Measurements from ENCODE around the gene DUOXA1. TPM values are rescaled to one million over a fixed set of nuclear protein-coding genes. Genes with fewer than 3 reads are reported as not detected.

Gene DUOXA1
- total and polyA plus RNA-seq, 9 of the 15 experiments (the other 6 are each of a cell fraction or from before 2014, with no cell fraction given), result 0.17 to 0.74 (median 0.24) TPM; not detected in 6

- H3K9me1 ChIP-seq (ENCODE audit: control insufficient read depth, insufficient read depth, low read length), result no peaks in the 10 kb centered on the region
- H2AFZ ChIP-seq (ENCODE audit: low read depth, low read length), result no peak overlapping the region
- no peaks in the 10 kb centered on the region for H3K36me3 ChIP-seq (ENCODE audit: control insufficient read depth, insufficient read depth, low read length)
- no peaks in the 10 kb centered on the region for H3K9me3 ChIP-seq (replicated peaks; ENCODE audit: control insufficient read depth, insufficient read depth, low read depth, low read length)
- CTCF ChIA-PET (ENCODE audit: low intra/inter-chr PET ratio), result no interaction called here
- POLR2A ChIA-PET, result no interaction called here
- no peaks in the 10 kb centered on the region for H3K79me2 ChIP-seq (ENCODE audit: control insufficient read depth, insufficient read depth, low read length)
- intact Hi-C loops (cut with micrococcal nuclease), result no loop called here
- in situ Hi-C loops (cut with MboI), result loop anchor here (25.0 kb wide), 1 partner anchor 161 kb away; the partner anchor contains the start of gene TERB2
- no peak overlapping the region for H3K9ac ChIP-seq (ENCODE audit: insufficient read depth in 1 of 2, low read depth in 2 of 2, low read length in 2 of 2)
- H4K20me1 ChIP-seq (replicated peaks; ENCODE audit: control insufficient read depth, insufficient read depth, low read length), result no peaks in the 10 kb centered on the region
- DNase-seq (ENCODE audit: extremely low read depth in 1 of 4, low spot score in 3 of 4) (no peak), ATAC-seq (no peak), FAIRE-seq (no peak)
- no peak for TF ChIP-seq TCF7 (IDR thresholded peaks at IDR 0.05; ENCODE audit: borderline replicate concordance)
- no peak for TF ChIP-seq CGGBP1 (CRISPR knock-in tag; IDR thresholded peaks at IDR 0.05)
- no peak for TF ChIP-seq ELF2 (CRISPR knock-in tag; IDR thresholded peaks at IDR 0.05)
- TF ChIP-seq ZNF24 (IDR thresholded peaks at IDR 0.05), result no peak
- H3K27me3 ChIP-seq (ENCODE audit: control insufficient read depth in 2 of 2, insufficient read depth in 2 of 2, low read length in 2 of 2), result peaks cover 10 to 41% of the 10 kb centered on the region in 2 experiments; a peak in 4 of 5 replicates
- H3K4me3 ChIP-seq, result no peak overlapping the region
- BruUV-seq (replicated peaks), result no TSS peak
- no peak overlapping the region for H3K4me2 ChIP-seq (ENCODE audit: insufficient read depth, low read length)
- no peak overlapping the region for H3K27ac ChIP-seq (ENCODE audit: extremely low read depth, low read depth, low read length)
- no peaks in the 10 kb centered on the region; a peak in 2 of 5 replicates for H3K4me1 ChIP-seq (replicated peaks in 1 of 2; ENCODE audit: control insufficient read depth in 2 of 2, insufficient read depth in 2 of 2, low read length in 2 of 2)
These were observed 6.3 kb downstream of the DUOXA1 start for GRCh38 chr15:45123397-45123796.

GRCh38 chr15:45122719-45123118, 7.0 kb downstream of the DUOXA1 start:
- peak; percentile 57 for TF ChIP-seq NFIC (IDR thresholded peaks at IDR 0.05)
- no peak for TF ChIP-seq ZNF449 (CRISPR knock-in tag; IDR thresholded peaks at IDR 0.05)
- ATAC-seq, result no peak
- no peak overlapping the region for H3K4me2 ChIP-seq (ENCODE audit: insufficient read depth, low read length)
- in situ Hi-C loops (cut with MboI) (loop anchor here (25.0 kb wide), 1 partner anchor 160 kb away; the partner anchor contains the start of gene TERB2), intact Hi-C loops (cut with micrococcal nuclease) (no loop called here)
- FAIRE-seq, result no peak
- no peaks in the 10 kb centered on the region for H3K9me3 ChIP-seq (replicated peaks; ENCODE audit: control insufficient read depth, insufficient read depth, low read depth, low read length)
- no peaks in the 10 kb centered on the region for H3K9me1 ChIP-seq (ENCODE audit: control insufficient read depth, insufficient read depth, low read length)
- WGBS (ENCODE audit: insufficient coverage, low coverage, missing lambda C conversion rate), result 0% methylated on average over 7 of the region's 7 CpGs
- H3K4me1 ChIP-seq (replicated peaks in 1 of 2; ENCODE audit: control insufficient read depth in 2 of 2, insufficient read depth in 2 of 2, low read length in 2 of 2), result peaks cover 0 to 3% of the 10 kb centered on the region in 2 experiments; a peak in 3 of 5 replicates
- no TSS peak for BruUV-seq (replicated peaks)
- no peaks in the 10 kb centered on the region for H3K36me3 ChIP-seq (ENCODE audit: control insufficient read depth, insufficient read depth, low read length)
- ChIA-PET POLR2A (interaction anchor here (0.7 to 1.1 kb wide), 4 partner anchors 9 to 38 kb away, joined by 3 to 5 read pairs (median 3); no protein-coding TSS in a partner anchor), CTCF (ENCODE audit: low intra/inter-chr PET ratio) (no interaction called here)
- H4K20me1 ChIP-seq (replicated peaks; ENCODE audit: control insufficient read depth, insufficient read depth, low read length), result no peaks in the 10 kb centered on the region
- H3K27ac ChIP-seq (ENCODE audit: extremely low read depth, low read depth, low read length), result no peak overlapping the region
- H3K79me2 ChIP-seq (ENCODE audit: control insufficient read depth, insufficient read depth, low read length), result no peaks in the 10 kb centered on the region
- H3K4me3 ChIP-seq, result no peak overlapping the region
- H3K9ac ChIP-seq (ENCODE audit: insufficient read depth in 1 of 2, low read depth in 2 of 2, low read length in 2 of 2), result no peak overlapping the region
- H2AFZ ChIP-seq (ENCODE audit: low read depth, low read length), result no peak overlapping the region
- peaks cover 7 to 35% of the 10 kb centered on the region in 2 experiments; a peak in 4 of 5 replicates for H3K27me3 ChIP-seq (ENCODE audit: control insufficient read depth in 2 of 2, insufficient read depth in 2 of 2, low read length in 2 of 2)
- no peak for DNase-seq (ENCODE audit: extremely low read depth in 1 of 4, low spot score in 3 of 4)
